HL-60 (cell line): ENCODE measurements around the gene CCDC54.

Experiments used
- POLR2AphosphoS5 ChIP-seq: IDR thresholded peaks from 2 replicates; pipeline ENCODE4 v1.6.1; 2012; ENCODE audit warnings: low read depth
- REST ChIP-seq: IDR thresholded peaks from 2 replicates; pipeline ENCODE4 v1.6.1; 2012; ENCODE audit warnings: low read depth; ENCODE audit not compliant: insufficient replicate concordance
- TF ChIP-seq, protein P1 (sequence below): IDR thresholded peaks from one replicate; pipeline ENCODE4 v1.5.1; 2011; ENCODE audit warnings: low read length, control low read depth, inconsistent platforms; ENCODE audit not compliant: insufficient read depth

DNA sequence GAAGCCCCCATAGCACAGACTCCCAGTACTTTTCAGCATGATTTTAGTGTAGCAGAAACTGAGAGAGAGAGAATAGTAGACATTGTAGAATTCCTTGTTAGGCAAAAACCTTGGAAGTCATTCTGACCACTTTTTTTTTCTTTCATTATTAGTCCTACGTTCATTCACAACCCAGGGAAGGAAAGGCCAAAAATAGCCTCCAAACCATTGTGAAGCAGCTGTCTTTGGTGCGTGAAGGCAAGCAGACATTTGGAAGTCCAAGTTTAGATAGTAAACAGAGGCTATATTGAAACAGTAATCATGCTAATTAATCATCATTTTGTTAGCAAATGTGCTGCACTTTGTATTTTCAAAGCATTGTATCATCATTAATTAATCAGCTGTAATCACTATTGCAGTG is 34.5 kb downstream of the CCDC54 start:
- TF ChIP-seq, protein P1, sequence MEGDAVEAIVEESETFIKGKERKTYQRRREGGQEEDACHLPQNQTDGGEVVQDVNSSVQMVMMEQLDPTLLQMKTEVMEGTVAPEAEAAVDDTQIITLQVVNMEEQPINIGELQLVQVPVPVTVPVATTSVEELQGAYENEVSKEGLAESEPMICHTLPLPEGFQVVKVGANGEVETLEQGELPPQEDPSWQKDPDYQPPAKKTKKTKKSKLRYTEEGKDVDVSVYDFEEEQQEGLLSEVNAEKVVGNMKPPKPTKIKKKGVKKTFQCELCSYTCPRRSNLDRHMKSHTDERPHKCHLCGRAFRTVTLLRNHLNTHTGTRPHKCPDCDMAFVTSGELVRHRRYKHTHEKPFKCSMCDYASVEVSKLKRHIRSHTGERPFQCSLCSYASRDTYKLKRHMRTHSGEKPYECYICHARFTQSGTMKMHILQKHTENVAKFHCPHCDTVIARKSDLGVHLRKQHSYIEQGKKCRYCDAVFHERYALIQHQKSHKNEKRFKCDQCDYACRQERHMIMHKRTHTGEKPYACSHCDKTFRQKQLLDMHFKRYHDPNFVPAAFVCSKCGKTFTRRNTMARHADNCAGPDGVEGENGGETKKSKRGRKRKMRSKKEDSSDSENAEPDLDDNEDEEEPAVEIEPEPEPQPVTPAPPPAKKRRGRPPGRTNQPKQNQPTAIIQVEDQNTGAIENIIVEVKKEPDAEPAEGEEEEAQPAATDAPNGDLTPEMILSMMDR, result no peak
- TF ChIP-seq REST, result no peak
- TF ChIP-seq POLR2AphosphoS5, result no peak
